ENCODE results near the gene PDE8B. TPM values are rescaled to one million over a fixed set of nuclear protein-coding genes. Genes with fewer than 3 reads are reported as not detected.

Gene PDE8B
- total and polyA plus RNA-seq, 8 donors, result 2.9 to 11.9 (median 6.9) TPM

- H3K27ac ChIP-seq, result no peak overlapping the region
- no peaks in the 10 kb centered on the region for H3K36me3 ChIP-seq
- H3K27me3 ChIP-seq, result no peaks in the 10 kb centered on the region
- WGBS, 2 donors, result 94 to 97% methylated on average over 7 of the region's 7 CpGs
- H3K4me3 ChIP-seq, result no peak overlapping the region
- FAIRE-seq (no peak), DNase-seq (no peak), ATAC-seq (no peak)
- intact Hi-C loops (cut with DNase I), result no loop called here
- no peak for TF ChIP-seq CTCF (IDR thresholded peaks at IDR 0.05)
- no peaks in the 10 kb centered on the region for H3K4me1 ChIP-seq
- H3K9me3 ChIP-seq, result no peaks in the 10 kb centered on the region
These were observed 144.6 kb downstream of the PDE8B start for GRCh38 chr5:77355080-77355479.

- Histone ChIP-seq H3K27ac (no peak overlapping the region), H3K4me1 (no peaks in the 10 kb centered on the region), H3K36me3 (no peaks in the 10 kb centered on the region), H3K4me3 (no peak overlapping the region), H3K9me3 (no peaks in the 10 kb centered on the region), H3K27me3 (no peaks in the 10 kb centered on the region)
- intact Hi-C loops (cut with DNase I), result no loop called here
- no peak for DNase-seq
- FAIRE-seq, result no peak
- ATAC-seq, result no peak
- TF ChIP-seq CTCF (IDR thresholded peaks at IDR 0.05), result no peak
These were observed 145.3 kb downstream of the PDE8B start for GRCh38 chr5:77355751-77356150.

- intact Hi-C loops (cut with DNase I), result no loop called here
- FAIRE-seq, result no peak
- no peaks in the 10 kb centered on the region for H3K4me1 ChIP-seq
- no peak for TF ChIP-seq CTCF (IDR thresholded peaks at IDR 0.05)
- no peaks in the 10 kb centered on the region for H3K36me3 ChIP-seq
- peak in 2 of 4 donors; percentile 35 to 44 for ATAC-seq
- no peaks in the 10 kb centered on the region for H3K9me3 ChIP-seq
- H3K4me3 ChIP-seq, result no peak overlapping the region
- WGBS, 2 donors, result 74 to 80% methylated on average over 3 of the region's 3 CpGs
- H3K27me3 ChIP-seq, result no peaks in the 10 kb centered on the region
- no peak for DNase-seq
- no peak overlapping the region for H3K27ac ChIP-seq
These were observed 146.3 kb downstream of the PDE8B start for GRCh38 chr5:77356740-77357139.

- H3K4me3 ChIP-seq, result no peak overlapping the region
- no peaks in the 10 kb centered on the region for H3K9me3 ChIP-seq
- no peak overlapping the region for H3K27ac ChIP-seq
- ATAC-seq (no peak), FAIRE-seq (no peak), DNase-seq (no peak)
- H3K36me3 ChIP-seq, result no peaks in the 10 kb centered on the region
- 49 to 51% methylated on average over 10 of the region's 10 CpGs for WGBS, 2 donors
- H3K4me1 ChIP-seq, result no peaks in the 10 kb centered on the region
- no peaks in the 10 kb centered on the region for H3K27me3 ChIP-seq
- TF ChIP-seq CTCF (IDR thresholded peaks at IDR 0.05), result no peak
- intact Hi-C loops (cut with DNase I), result no loop called here
These were observed 148.1 kb downstream of the PDE8B start for GRCh38 chr5:77358255-77359205.

GRCh38 chr5:77359231-77359630 is 148.8 kb downstream of the PDE8B start:
- intact Hi-C loops (cut with DNase I), result no loop called here
- FAIRE-seq (no peak), ATAC-seq (no peak), DNase-seq (no peak)
- Histone ChIP-seq H3K27ac (no peak overlapping the region), H3K36me3 (no peaks in the 10 kb centered on the region), H3K4me1 (no peaks in the 10 kb centered on the region), H3K27me3 (no peaks in the 10 kb centered on the region), H3K4me3 (no peak overlapping the region), H3K9me3 (no peaks in the 10 kb centered on the region)
- TF ChIP-seq CTCF (IDR thresholded peaks at IDR 0.05), result no peak
- 61 to 63% methylated on average over 6 of the region's 6 CpGs for WGBS, 2 donors

Measured in pancreas (tissue), 10 donors.